OCI-LY1 (cell line): ENCODE measurements around the gene FZD4.

ENCODE experiments used
- H2AFZ ChIP-seq: fragments of 200-600 bp; sonication (generic), shearing (Covaris generic); 2 replicates; pipeline ENCODE4 v1.6.0; 2014; ENCODE audit warnings: antibody characterized with exemption, mild to moderate bottlenecking, low read length
- H3F3A ChIP-seq: fragments of 200-600 bp; sonication (generic), shearing (Covaris generic); 2 replicates; pipeline ENCODE4 v1.6.0; 2014; ENCODE audit warnings: mild to moderate bottlenecking, antibody characterized with exemption, low read length, moderate library complexity; ENCODE audit not compliant: insufficient read depth
- H3K27ac ChIP-seq: fragments of 200-600 bp; sonication (generic); 2 replicates; pipeline ENCODE4 v1.5.1; 2014; ENCODE audit warnings: low read length, mixed run types, mild to moderate bottlenecking, low read depth; ENCODE audit not compliant: poor library complexity, severe bottlenecking
- H3K27me3 ChIP-seq: fragments of 200-600 bp; sonication (generic); 2 replicates; pipeline ENCODE4 v1.6.0; 2014; ENCODE audit warnings: antibody characterized with exemption, mild to moderate bottlenecking, low read length, moderate library complexity; ENCODE audit not compliant: insufficient read depth
- H3K36me3 ChIP-seq: fragments of 200-600 bp; sonication (generic); 2 replicates; pipeline ENCODE4 v1.6.1; 2014; ENCODE audit warnings: mild to moderate bottlenecking, antibody characterized with exemption, low read length, moderate library complexity, mixed read lengths; ENCODE audit not compliant: insufficient read depth
- H3K4me1 ChIP-seq: fragments of 200-600 bp; sonication (generic); 2 replicates; pipeline ENCODE4 v1.5.1; 2014; ENCODE audit warnings: mild to moderate bottlenecking, low read length, moderate library complexity; ENCODE audit not compliant: insufficient read depth, severe bottlenecking
- H3K4me2 ChIP-seq: fragments of 200-600 bp; sonication (generic), shearing (Covaris generic); 2 replicates; pipeline ENCODE4 v1.6.1; 2014; ENCODE audit warnings: low read length
- H3K4me3 ChIP-seq: fragments of 200-600 bp; sonication (generic); 2 replicates; pipeline ENCODE4 v1.5.1; 2014; ENCODE audit warnings: low read length, low read depth, mild to moderate bottlenecking, mixed read lengths; ENCODE audit not compliant: poor library complexity, severe bottlenecking
- H3K79me2 ChIP-seq: fragments of 200-600 bp; shearing (Covaris generic); 2 replicates; pipeline ENCODE4 v1.6.1; 2016; ENCODE audit warnings: mixed run types, low read length, mixed read lengths; ENCODE audit not compliant: insufficient read depth
- H3K9ac ChIP-seq: fragments of 200-600 bp; sonication (generic), shearing (Covaris generic); 2 replicates; pipeline ENCODE4 v1.6.1; 2014; ENCODE audit warnings: mild to moderate bottlenecking, low read length, mixed read lengths
- H3K9me2 ChIP-seq: fragments of 200-600 bp; sonication (generic), shearing (Covaris generic); 2 replicates; pipeline ENCODE4 v1.6.1; 2014; ENCODE audit warnings: low read depth, mild to moderate bottlenecking, low read length, mixed read lengths
- H3K9me3 ChIP-seq: fragments of 200-600 bp; shearing (Covaris generic); 2 replicates; pipeline ENCODE4 v1.6.1; 2014; ENCODE audit warnings: low read length, mixed read lengths
- H4K20me1 ChIP-seq: fragments of 200-600 bp; sonication (generic), shearing (Covaris generic); 2 replicates; pipeline ENCODE4 v1.6.0; 2016; ENCODE audit warnings: mild to moderate bottlenecking, low read length; ENCODE audit not compliant: insufficient read depth
- EZH2 ChIP-seq: fragments of 200-600 bp; sonication (generic), shearing (Covaris generic); IDR thresholded peaks from 2 replicates; pipeline ENCODE4 v1.8.0; 2017; ENCODE audit warnings: borderline replicate concordance, mixed run types, mild to moderate bottlenecking, antibody characterized with exemption, low read length, moderate library complexity, mixed read lengths
- TF ChIP-seq, protein P1 (sequence below): fragments of 200-600 bp; sonication (generic), shearing (Covaris generic); IDR thresholded peaks from 2 replicates; pipeline ENCODE4 v1.5.1; 2017; ENCODE audit warnings: mild to moderate bottlenecking, antibody characterized with exemption, low read length, moderate library complexity, mixed read lengths

Gene FZD4

DNA sequence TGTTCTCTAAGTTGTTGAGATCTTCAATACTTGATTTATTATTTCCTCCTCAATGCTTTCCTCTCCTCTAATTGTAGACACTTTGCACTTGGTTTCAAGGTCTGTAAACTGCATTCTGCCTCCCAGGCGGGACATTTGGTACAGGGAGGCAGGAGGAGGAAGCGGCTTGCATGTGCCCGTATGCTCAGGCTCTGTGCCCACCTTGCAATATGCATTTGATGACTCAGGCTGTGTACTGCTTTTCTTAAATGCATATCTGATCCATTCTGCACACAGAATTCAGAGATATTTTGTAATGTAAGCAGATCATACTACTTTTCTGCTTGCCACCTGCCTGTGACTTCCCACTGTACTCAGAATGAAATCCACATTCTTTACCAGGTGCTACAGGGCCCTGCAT is 55.0 kb downstream of the FZD4 start:
- Histone ChIP-seq H3K27me3 (no peaks in the 10 kb centered on the region), H3K27ac (no peak overlapping the region), H3K9me3 (no peaks in the 10 kb centered on the region), H3K4me3 (no peak overlapping the region), H3F3A (no peaks in the 10 kb centered on the region), H3K4me1 (no peaks in the 10 kb centered on the region), H3K9me2 (no peaks in the 10 kb centered on the region), H3K4me2 (no peak overlapping the region), H3K9ac (no peak overlapping the region), H2AFZ (no peak overlapping the region), H3K36me3 (no peaks in the 10 kb centered on the region), H4K20me1 (no peaks in the 10 kb centered on the region), H3K79me2 (no peaks in the 10 kb centered on the region)
- TF ChIP-seq, protein P1, sequence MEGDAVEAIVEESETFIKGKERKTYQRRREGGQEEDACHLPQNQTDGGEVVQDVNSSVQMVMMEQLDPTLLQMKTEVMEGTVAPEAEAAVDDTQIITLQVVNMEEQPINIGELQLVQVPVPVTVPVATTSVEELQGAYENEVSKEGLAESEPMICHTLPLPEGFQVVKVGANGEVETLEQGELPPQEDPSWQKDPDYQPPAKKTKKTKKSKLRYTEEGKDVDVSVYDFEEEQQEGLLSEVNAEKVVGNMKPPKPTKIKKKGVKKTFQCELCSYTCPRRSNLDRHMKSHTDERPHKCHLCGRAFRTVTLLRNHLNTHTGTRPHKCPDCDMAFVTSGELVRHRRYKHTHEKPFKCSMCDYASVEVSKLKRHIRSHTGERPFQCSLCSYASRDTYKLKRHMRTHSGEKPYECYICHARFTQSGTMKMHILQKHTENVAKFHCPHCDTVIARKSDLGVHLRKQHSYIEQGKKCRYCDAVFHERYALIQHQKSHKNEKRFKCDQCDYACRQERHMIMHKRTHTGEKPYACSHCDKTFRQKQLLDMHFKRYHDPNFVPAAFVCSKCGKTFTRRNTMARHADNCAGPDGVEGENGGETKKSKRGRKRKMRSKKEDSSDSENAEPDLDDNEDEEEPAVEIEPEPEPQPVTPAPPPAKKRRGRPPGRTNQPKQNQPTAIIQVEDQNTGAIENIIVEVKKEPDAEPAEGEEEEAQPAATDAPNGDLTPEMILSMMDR, result no peak
- no peak for TF ChIP-seq EZH2

DNA sequence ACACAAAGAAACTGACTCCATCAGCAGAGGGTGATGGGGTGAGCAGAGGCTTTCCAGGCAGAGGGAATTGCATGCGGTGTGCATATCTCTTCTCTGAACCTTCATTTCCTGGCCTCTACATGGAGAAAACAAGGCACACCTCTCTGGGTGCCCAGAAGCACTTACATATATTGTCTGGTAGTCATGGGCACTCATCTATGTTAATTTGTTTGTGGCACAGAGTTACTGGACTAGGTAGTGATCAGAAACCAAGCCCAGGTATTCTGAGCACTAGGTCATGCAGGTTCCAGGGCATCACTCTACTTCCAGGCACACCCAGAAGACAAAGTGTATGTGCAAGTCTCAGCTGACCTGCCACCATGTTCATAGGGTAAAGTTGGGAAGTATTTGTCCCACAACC is 56.5 kb downstream of the FZD4 start:
- no peak overlapping the region for H3K4me2 ChIP-seq
- no peak overlapping the region for H2AFZ ChIP-seq
- no peak overlapping the region for H3K9ac ChIP-seq
- no peaks in the 10 kb centered on the region for H4K20me1 ChIP-seq
- no peaks in the 10 kb centered on the region for H3K9me2 ChIP-seq
- no peaks in the 10 kb centered on the region for H3F3A ChIP-seq
- no peaks in the 10 kb centered on the region for H3K36me3 ChIP-seq
- H3K79me2 ChIP-seq, result no peaks in the 10 kb centered on the region
- no peak overlapping the region for H3K4me3 ChIP-seq
- no peak for TF ChIP-seq EZH2
- TF ChIP-seq, protein P1, result no peak
- no peaks in the 10 kb centered on the region for H3K27me3 ChIP-seq
- H3K4me1 ChIP-seq, result no peaks in the 10 kb centered on the region
- H3K9me3 ChIP-seq, result no peaks in the 10 kb centered on the region
- no peak overlapping the region for H3K27ac ChIP-seq

DNA sequence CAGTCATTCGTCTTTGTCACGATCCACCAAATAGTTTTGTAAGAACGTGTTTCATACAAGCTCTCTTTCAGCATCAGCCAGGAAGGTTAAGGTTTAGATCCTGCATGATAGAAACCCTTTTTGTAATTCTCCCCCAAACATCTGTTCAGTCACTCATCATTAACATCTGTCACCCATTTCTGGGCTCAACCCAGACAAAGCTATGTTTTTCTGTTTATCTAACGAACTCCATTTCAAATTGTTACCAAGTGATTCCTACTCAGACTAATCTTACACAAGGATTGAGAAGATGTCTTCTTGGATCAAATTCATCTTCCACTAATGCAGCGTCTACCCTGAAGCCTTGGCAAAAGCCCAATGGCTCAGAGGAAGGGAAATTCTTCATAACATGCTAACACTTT is 58.8 kb downstream of the FZD4 start:
- Histone ChIP-seq H3K9me2 (no peaks in the 10 kb centered on the region), H2AFZ (no peak overlapping the region), H3K79me2 (no peaks in the 10 kb centered on the region), H3K4me1 (no peaks in the 10 kb centered on the region), H3K4me3 (no peak overlapping the region), H3K27me3 (no peaks in the 10 kb centered on the region), H3K27ac (no peak overlapping the region), H3K36me3 (no peaks in the 10 kb centered on the region), H3K4me2 (no peak overlapping the region), H3F3A (no peaks in the 10 kb centered on the region), H4K20me1 (no peaks in the 10 kb centered on the region), H3K9me3 (no peaks in the 10 kb centered on the region), H3K9ac (no peak overlapping the region)
- TF ChIP-seq, protein P1, result no peak
- no peak for TF ChIP-seq EZH2
